ENCODE results near the gene SCNN1G. TPM values are rescaled to one million over a fixed set of nuclear protein-coding genes. Genes with fewer than 3 reads are reported as not detected.

SCNN1G gene
- total and polyA plus RNA-seq, 2 of the 13 experiments (the other 11 are each of a cell fraction or from before 2014, with no cell fraction given) = not detected

DNA sequence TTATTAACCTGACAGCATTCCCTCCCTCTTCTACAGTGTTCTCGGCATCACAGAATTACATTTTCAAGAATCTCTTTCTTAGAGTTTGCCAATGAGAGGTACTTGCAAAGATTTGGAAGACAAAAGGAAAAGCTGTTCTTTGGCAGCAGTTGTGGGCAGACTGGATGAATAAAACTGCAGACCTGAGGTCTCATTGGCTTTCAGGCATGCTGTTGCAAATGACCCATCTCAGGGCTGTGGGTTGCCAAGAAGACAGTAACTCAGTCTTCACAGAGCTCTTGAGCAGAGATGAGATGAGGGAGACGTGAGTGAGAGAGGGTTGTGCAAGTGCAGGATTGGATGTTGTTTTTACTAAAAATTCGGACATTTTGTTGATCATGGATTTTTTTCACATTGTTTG lies 22.0 kb upstream of the SCNN1G start:
- 18% methylated on average over 3 of the region's 3 CpGs for WGBS (ENCODE audit: low lambda C conversion rate)
- TF ChIP-seq, protein P1, sequence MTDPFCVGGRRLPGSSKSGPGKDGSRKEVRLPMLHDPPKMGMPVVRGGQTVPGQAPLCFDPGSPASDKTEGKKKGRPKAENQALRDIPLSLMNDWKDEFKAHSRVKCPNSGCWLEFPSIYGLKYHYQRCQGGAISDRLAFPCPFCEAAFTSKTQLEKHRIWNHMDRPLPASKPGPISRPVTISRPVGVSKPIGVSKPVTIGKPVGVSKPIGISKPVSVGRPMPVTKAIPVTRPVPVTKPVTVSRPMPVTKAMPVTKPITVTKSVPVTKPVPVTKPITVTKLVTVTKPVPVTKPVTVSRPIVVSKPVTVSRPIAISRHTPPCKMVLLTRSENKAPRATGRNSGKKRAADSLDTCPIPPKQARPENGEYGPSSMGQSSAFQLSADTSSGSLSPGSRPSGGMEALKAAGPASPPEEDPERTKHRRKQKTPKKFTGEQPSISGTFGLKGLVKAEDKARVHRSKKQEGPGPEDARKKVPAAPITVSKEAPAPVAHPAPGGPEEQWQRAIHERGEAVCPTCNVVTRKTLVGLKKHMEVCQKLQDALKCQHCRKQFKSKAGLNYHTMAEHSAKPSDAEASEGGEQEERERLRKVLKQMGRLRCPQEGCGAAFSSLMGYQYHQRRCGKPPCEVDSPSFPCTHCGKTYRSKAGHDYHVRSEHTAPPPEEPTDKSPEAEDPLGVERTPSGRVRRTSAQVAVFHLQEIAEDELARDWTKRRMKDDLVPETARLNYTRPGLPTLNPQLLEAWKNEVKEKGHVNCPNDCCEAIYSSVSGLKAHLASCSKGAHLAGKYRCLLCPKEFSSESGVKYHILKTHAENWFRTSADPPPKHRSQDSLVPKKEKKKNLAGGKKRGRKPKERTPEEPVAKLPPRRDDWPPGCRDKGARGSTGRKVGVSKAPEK (CRISPR knock-in tag; IDR thresholded peaks at IDR 0.05; ENCODE audit: borderline replicate concordance) = no peak
- TF ChIP-seq KLF11 (CRISPR knock-in tag; IDR thresholded peaks at IDR 0.05) (no peak), MATR3 (CRISPR knock-in tag; IDR thresholded peaks at IDR 0.05) (no peak), MYNN (CRISPR knock-in tag; IDR thresholded peaks at IDR 0.05; ENCODE audit: low read depth) (no peak), ZBTB21 (CRISPR knock-in tag; IDR thresholded peaks at IDR 0.05) (no peak), IRX3 (CRISPR knock-in tag; IDR thresholded peaks at IDR 0.05; ENCODE audit: borderline replicate concordance, low read depth) (no peak), ZNF331 (CRISPR knock-in tag; IDR thresholded peaks at IDR 0.05) (no peak), ZNF335 (CRISPR knock-in tag; IDR thresholded peaks at IDR 0.05) (no peak), MIER3 (CRISPR knock-in tag; IDR thresholded peaks at IDR 0.05; ENCODE audit: borderline replicate concordance) (no peak), LCORL (IDR thresholded peaks at IDR 0.05) (no peak), LCORL (CRISPR knock-in tag; IDR thresholded peaks at IDR 0.05) (no peak), NONO (IDR thresholded peaks at IDR 0.05) (no peak), NONO (CRISPR knock-in tag; conservative IDR thresholded peaks at IDR 0.05) (no peak), ZMYM3 (CRISPR knock-in tag; IDR thresholded peaks at IDR 0.05) (no peak)
- TF ChIP-seq, protein P2, sequence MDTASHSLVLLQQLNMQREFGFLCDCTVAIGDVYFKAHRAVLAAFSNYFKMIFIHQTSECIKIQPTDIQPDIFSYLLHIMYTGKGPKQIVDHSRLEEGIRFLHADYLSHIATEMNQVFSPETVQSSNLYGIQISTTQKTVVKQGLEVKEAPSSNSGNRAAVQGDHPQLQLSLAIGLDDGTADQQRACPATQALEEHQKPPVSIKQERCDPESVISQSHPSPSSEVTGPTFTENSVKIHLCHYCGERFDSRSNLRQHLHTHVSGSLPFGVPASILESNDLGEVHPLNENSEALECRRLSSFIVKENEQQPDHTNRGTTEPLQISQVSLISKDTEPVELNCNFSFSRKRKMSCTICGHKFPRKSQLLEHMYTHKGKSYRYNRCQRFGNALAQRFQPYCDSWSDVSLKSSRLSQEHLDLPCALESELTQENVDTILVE (CRISPR knock-in tag; IDR thresholded peaks at IDR 0.05) = no peak
- POLR2A ChIA-PET = interaction anchor here (1.7 kb wide), 1 partner anchor 12 kb away, joined by 5 read pairs; the partner anchor contains the start of gene USP31

More for the DNA sequence above, 22.0 kb upstream of the SCNN1G start:
- Histone ChIP-seq H3K9me3 (ENCODE audit: low read length) (no peaks in the 10 kb centered on the region), H3K27me3 (ENCODE audit: control insufficient read depth in 1 of 2, insufficient read depth in 2 of 2, low read length in 2 of 2) (peaks cover 2 to 10% of the 10 kb centered on the region in 2 experiments; a peak in 2 of 5 replicates), H3K4me3 (replicated peaks in 1 of 3; ENCODE audit: insufficient read depth in 1 of 3, low read depth in 2 of 3, low read length in 3 of 3) (no peak overlapping the region), H3K27ac (ENCODE audit: extremely low read length, insufficient read depth, low read length) (no peak overlapping the region), H3K36me3 (replicated peaks in 1 of 2; ENCODE audit: control insufficient read depth in 1 of 2, insufficient read depth in 2 of 2, low read length in 2 of 2) (no peaks in the 10 kb centered on the region), H2AFZ (ENCODE audit: low read length) (no peak overlapping the region), H3K79me2 (ENCODE audit: insufficient read depth, low read length) (no peaks in the 10 kb centered on the region), H4K20me1 (ENCODE audit: insufficient read depth, low read length) (no peaks in the 10 kb centered on the region), H3K4me1 (ENCODE audit: insufficient read depth, low read length) (no peaks in the 10 kb centered on the region; the same call in 1 of the 2 replicates), H3K4me2 (ENCODE audit: low read depth, low read length) (no peak overlapping the region), H3K9ac (ENCODE audit: insufficient read depth, low read depth, low read length) (no peak overlapping the region)
- CTCF ChIA-PET (ENCODE audit: low intra/inter-chr PET ratio, low total read pairs) = no interaction called here
- FAIRE-seq (no peak), ATAC-seq (no peak), DNase-seq (ENCODE audit: low spot score) (no peak)
- in situ Hi-C loops (cut with HindIII; ENCODE audit: extremely low pct_ligation_motif_present, low pct_unique_long_range_greater_than_20kb) = no loop called here
- intact Hi-C loops (cut with micrococcal nuclease; ENCODE audit: unreplicated experiment) = no loop called here
- no TSS peak for BruUV-seq (replicated peaks)

All from HepG2 (cell line).